Tibial nerve (tissue), 4 donors: ENCODE results near the gene UNCX.

Experiments used
- EP300 ChIP-seq, 2 donors: sonication (generic); formaldehyde crosslinking; IDR thresholded peaks; one replicate each; pipeline ENCODE4 v1.6.1; 2017; ENCODE audit warnings: antibody characterized with exemption in 2 of 2, mild to moderate bottlenecking in 1 of 2
- POLR2A ChIP-seq, 2 donors: fragments of 450-650 bp; IDR thresholded peaks; one replicate each; pipeline ENCODE4 v1.6.1; 2017; ENCODE audit warnings: antibody characterized with exemption in 2 of 2, mild to moderate bottlenecking in 2 of 2, moderate library complexity in 2 of 2
- TF ChIP-seq, protein P1 (sequence below), 5 experiments: fragments of 200-600 bp in 3 of 5; fragments of 450-650 bp in 2 of 5; sonication (generic) in 3 of 5; IDR thresholded peaks; one replicate each; pipeline ENCODE4 v1.5.1; 2016 to 2019; ENCODE audit warnings: antibody characterized with exemption in 5 of 5, mild to moderate bottlenecking in 3 of 5, moderate library complexity in 2 of 5

DNA sequence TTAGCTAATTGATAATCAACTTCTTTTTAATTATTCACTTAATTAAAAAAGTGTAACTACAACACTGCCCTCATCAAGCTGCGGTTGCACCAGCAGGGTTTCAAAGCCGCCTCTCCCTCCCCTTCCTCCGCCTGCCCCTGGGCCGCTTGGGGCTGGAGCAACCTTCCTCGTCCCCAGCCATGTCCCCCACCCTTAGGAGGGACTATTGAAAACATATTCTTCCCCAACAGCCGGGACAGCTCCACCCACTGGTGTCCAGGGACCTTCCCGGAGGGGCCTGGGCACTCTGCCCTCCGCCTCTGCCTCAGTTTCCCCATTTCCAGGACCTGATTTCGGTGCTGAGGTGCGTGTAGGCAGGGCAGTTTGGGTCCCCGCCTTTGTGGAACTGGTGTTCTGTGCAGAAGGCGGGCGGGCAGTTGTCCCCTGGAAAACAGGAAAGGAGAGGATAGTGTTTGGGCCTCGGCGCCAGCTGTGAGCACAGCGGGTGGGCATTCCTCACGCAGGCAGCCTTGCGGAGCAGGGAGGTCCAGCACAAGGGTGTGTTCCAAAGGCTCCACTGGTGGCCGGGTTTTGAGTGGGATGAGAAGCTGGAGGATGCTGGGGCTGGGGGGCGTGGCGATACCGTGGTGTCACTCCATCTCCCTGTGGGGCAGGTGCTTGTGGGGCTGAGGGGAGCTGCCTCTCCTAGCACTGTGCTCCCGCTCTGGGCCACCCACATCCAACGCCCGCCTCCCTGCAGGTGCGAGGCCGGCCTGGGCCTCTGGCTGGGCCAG is 15.7 kb downstream of the UNCX start:
- TF ChIP-seq POLR2A (IDR thresholded peaks at IDR 0.05): no peak
- TF ChIP-seq, protein P1, sequence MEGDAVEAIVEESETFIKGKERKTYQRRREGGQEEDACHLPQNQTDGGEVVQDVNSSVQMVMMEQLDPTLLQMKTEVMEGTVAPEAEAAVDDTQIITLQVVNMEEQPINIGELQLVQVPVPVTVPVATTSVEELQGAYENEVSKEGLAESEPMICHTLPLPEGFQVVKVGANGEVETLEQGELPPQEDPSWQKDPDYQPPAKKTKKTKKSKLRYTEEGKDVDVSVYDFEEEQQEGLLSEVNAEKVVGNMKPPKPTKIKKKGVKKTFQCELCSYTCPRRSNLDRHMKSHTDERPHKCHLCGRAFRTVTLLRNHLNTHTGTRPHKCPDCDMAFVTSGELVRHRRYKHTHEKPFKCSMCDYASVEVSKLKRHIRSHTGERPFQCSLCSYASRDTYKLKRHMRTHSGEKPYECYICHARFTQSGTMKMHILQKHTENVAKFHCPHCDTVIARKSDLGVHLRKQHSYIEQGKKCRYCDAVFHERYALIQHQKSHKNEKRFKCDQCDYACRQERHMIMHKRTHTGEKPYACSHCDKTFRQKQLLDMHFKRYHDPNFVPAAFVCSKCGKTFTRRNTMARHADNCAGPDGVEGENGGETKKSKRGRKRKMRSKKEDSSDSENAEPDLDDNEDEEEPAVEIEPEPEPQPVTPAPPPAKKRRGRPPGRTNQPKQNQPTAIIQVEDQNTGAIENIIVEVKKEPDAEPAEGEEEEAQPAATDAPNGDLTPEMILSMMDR (IDR thresholded peaks at IDR 0.05): no peak
- TF ChIP-seq EP300 (IDR thresholded peaks at IDR 0.05): no peak
